Measurements from ENCODE around the gene CLN5.

- TF ChIP-seq CTCF (IDR thresholded peaks at IDR 0.05; ENCODE audit: extremely low read depth in 1 of 2, insufficient read depth in 1 of 2, low read depth in 1 of 2, low read length in 2 of 2) (no peak), POLR2A (IDR thresholded peaks at IDR 0.05; ENCODE audit: low read depth, low read length) (no peak), EZH2 (IDR thresholded peaks at IDR 0.05; ENCODE audit: borderline replicate concordance, low read depth, low read length, severe bottlenecking) (no peak), JUN (IDR thresholded peaks at IDR 0.05; ENCODE audit: borderline replicate concordance, insufficient read depth, insufficient read length, low read depth) (no peak), MAX (IDR thresholded peaks at IDR 0.05; ENCODE audit: insufficient read depth, insufficient read length) (no peak), POLR2AphosphoS5 (IDR thresholded peaks at IDR 0.05; ENCODE audit: insufficient read depth, low read depth, low read length) (no peak)
Measured at GRCh38 chr13:76944456-76944855, 47.4 kb upstream of the CLN5 start.
